Non-pigmented ciliary epithelial cell (primary cell): ENCODE measurements around the gene VTI1A.
"Not testable (repeated sequence)": the region's sequence is repeated elsewhere in the genome, so short reads cannot be mapped to it uniquely, and the experiment has no call there.

ENCODE experiments used
- DNase-seq: peaks from one replicate; pipeline ENCODE4 v3.0.0-alpha.2; 2010; ENCODE audit warnings: low read depth

Gene VTI1A

GRCh38 chr10:112835944-112836451, 389.0 kb downstream of the VTI1A start:
- DNase-seq = no peak

- DNase-seq = no peak
These were observed 391.9 kb downstream of the VTI1A start for GRCh38 chr10:112838784-112839481.

GRCh38 chr10:112839928-112840654, 393.1 kb downstream of the VTI1A start:
- no peak for DNase-seq

GRCh38 chr10:112841549-112841948, 394.5 kb downstream of the VTI1A start:
- DNase-seq = no peak

GRCh38 chr10:112842832-112843360, 395.9 kb downstream of the VTI1A start:
- DNase-seq = no peak

GRCh38 chr10:112843623-112844022, 396.6 kb downstream of the VTI1A start:
- DNase-seq = no peak

GRCh38 chr10:112844681-112845544, 397.9 kb downstream of the VTI1A start:
- DNase-seq = no peak

GRCh38 chr10:112847778-112848177, 400.8 kb downstream of the VTI1A start:
- no peak for DNase-seq

GRCh38 chr10:112848228-112848627, 401.2 kb downstream of the VTI1A start:
- no peak for DNase-seq

GRCh38 chr10:112848868-112849430, 401.9 kb downstream of the VTI1A start:
- DNase-seq = no peak

- no peak for DNase-seq
These were observed 402.5 kb downstream of the VTI1A start for GRCh38 chr10:112849546-112849945.

- DNase-seq = no peak
These were observed 404.2 kb downstream of the VTI1A start for GRCh38 chr10:112851181-112851580.

- no peak for DNase-seq
These were observed 404.7 kb downstream of the VTI1A start for GRCh38 chr10:112851588-112852211.

- no peak for DNase-seq
These were observed 405.3 kb downstream of the VTI1A start for GRCh38 chr10:112852306-112852705.

- DNase-seq = no peak
These were observed 408.1 kb downstream of the VTI1A start for GRCh38 chr10:112855134-112855533.

GRCh38 chr10:112857493-112857892, 410.5 kb downstream of the VTI1A start:
- DNase-seq = no peak

GRCh38 chr10:112858986-112859651, 412.1 kb downstream of the VTI1A start:
- DNase-seq = no peak

- DNase-seq = no peak
These were observed 412.8 kb downstream of the VTI1A start for GRCh38 chr10:112859793-112860192.

- not testable (repeated sequence) for DNase-seq
These were observed 416.4 kb downstream of the VTI1A start for GRCh38 chr10:112863461-112863860.
